ENCODE results near the gene SFTPB.
"Not testable (repeated sequence)": the region's sequence is repeated elsewhere in the genome, so short reads cannot be mapped to it uniquely, and the experiment has no call there.

SFTPB gene

GRCh38 chr2:85655961-85656417, 12.0 kb downstream of the SFTPB start:
- DNase-seq (ENCODE audit: low read depth) = no peak

GRCh38 chr2:85653996-85654395, 14.0 kb downstream of the SFTPB start:
- DNase-seq (ENCODE audit: low read depth) = no peak

- no peak for DNase-seq (ENCODE audit: low read depth)
Measured at GRCh38 chr2:85652056-85652455, 15.9 kb downstream of the SFTPB start.

- DNase-seq (ENCODE audit: low read depth) = no peak
Measured at GRCh38 chr2:85651097-85651496, 16.9 kb downstream of the SFTPB start.

- DNase-seq (ENCODE audit: low read depth) = no peak
Measured at GRCh38 chr2:85650456-85650855, 17.5 kb downstream of the SFTPB start.

- DNase-seq (ENCODE audit: low read depth) = no peak
Measured at GRCh38 chr2:85649201-85650190, 18.5 kb downstream of the SFTPB start.

- no peak for DNase-seq (ENCODE audit: low read depth)
Measured at GRCh38 chr2:85648619-85649018, 19.4 kb downstream of the SFTPB start.

- no peak for DNase-seq (ENCODE audit: low read depth)
Measured at GRCh38 chr2:85647823-85648526, 20.0 kb downstream of the SFTPB start.

GRCh38 chr2:85646166-85646565, 21.8 kb downstream of the SFTPB start:
- DNase-seq (ENCODE audit: low read depth) = no peak

GRCh38 chr2:85644909-85645308, 23.1 kb downstream of the SFTPB start:
- no peak for DNase-seq (ENCODE audit: low read depth)

- DNase-seq (ENCODE audit: low read depth) = no peak
Measured at GRCh38 chr2:85642725-85643124, 25.3 kb downstream of the SFTPB start.

- no peak for DNase-seq (ENCODE audit: low read depth)
Measured at GRCh38 chr2:85635636-85636035, 32.4 kb downstream of the SFTPB start.

- DNase-seq (ENCODE audit: low read depth) = no peak
Measured at GRCh38 chr2:85635011-85635410, 33.0 kb downstream of the SFTPB start.

GRCh38 chr2:85631316-85631715, 36.7 kb downstream of the SFTPB start:
- DNase-seq (ENCODE audit: low read depth) = no peak

- no peak for DNase-seq (ENCODE audit: low read depth)
Measured at GRCh38 chr2:85628658-85629057, 39.3 kb downstream of the SFTPB start.

- DNase-seq (ENCODE audit: low read depth) = no peak
Measured at GRCh38 chr2:85623991-85624390, 44.0 kb downstream of the SFTPB start.

- DNase-seq (ENCODE audit: low read depth) = no peak
Measured at GRCh38 chr2:85621338-85621737, 46.7 kb downstream of the SFTPB start.

GRCh38 chr2:85619617-85620016, 48.4 kb downstream of the SFTPB start:
- DNase-seq (ENCODE audit: low read depth) = no peak

- DNase-seq (ENCODE audit: low read depth) = not testable (repeated sequence)
Measured at GRCh38 chr2:85617723-85618122, 50.3 kb downstream of the SFTPB start.

- DNase-seq (ENCODE audit: low read depth) = no peak
Measured at GRCh38 chr2:85615413-85615728, 52.6 kb downstream of the SFTPB start.

GRCh38 chr2:85614757-85615156, 53.2 kb downstream of the SFTPB start:
- DNase-seq (ENCODE audit: low read depth) = not testable (repeated sequence)

- DNase-seq (ENCODE audit: low read depth) = no peak
Measured at GRCh38 chr2:85613717-85614515, 54.1 kb downstream of the SFTPB start.

All from stimulated activated CD8-positive, alpha-beta memory T cell treated with anti-CD3 and anti-CD28 coated beads, Interleukin-4, amount 100 ng/mL, for 24 hours (primary cell).